GM18520 (cell line): ENCODE data around the gene HAVCR2.
"Not testable (repeated sequence)": the region's sequence is repeated elsewhere in the genome, so short reads cannot be mapped to it uniquely, and the experiment has no call there.

ENCODE experiments used
- ATAC-seq: cut with Tn5 transposase; IDR thresholded peaks from one replicate; pipeline ENCODE4 v1.9.1; 2021; ENCODE audit not compliant: unreplicated experiment

HAVCR2 gene

DNA sequence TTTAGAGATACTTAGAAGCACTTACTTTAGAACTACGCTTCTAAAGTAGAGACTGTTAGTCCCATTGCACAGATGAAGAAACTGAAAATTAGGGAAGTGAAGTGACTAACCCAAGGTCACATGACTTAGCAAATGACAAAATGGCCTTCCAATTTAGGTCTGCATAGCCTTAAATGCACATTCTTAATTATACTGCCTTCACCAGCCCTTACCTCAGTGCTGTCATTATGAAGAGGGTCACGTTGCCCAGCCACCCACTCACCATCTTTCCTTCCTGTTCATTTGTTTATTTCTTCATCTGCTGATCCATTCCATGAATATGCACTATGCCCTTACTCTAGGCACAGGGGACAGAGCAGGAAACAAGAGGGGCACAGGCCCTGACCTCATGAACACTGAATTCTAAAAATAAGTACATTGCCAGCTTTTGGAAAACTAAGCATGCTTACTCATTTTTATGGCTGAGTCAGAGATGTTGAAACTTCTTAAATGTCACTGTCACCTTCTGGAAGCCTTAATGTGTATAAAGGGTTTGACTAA lies 8.6 kb downstream of the HAVCR2 start:
- no peak for ATAC-seq

GRCh38 chr5:157088342-157088990 lies 20.4 kb downstream of the HAVCR2 start:
- ATAC-seq = no peak

DNA sequence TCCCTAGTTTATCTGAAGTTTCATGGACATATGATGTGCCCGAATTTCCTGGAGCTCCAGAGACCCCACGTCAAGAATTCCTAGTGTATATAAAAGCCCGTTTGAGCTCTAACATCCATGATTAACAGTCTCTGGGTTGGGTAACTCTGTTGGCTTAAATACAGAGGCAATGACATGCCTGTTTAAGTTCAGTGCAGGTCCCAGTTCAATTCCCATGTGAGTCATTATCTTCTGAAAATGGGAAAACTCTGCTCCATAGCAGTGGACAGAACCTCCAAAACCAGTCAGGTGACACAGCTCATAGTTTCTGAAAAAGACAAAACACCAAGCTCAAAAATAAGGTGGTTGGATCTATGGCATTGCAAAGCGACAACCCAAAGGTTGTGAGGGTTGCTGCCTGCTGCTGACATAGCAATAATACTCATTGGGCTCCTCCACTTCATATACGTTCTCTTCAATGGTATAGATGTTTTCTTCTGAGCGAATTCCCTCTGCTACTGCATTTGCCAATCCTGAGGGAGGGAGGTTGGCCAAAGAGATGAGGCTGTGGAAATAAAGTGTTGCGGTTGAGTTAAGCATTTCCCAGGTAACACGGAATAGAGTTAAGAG lies 22.0 kb downstream of the HAVCR2 start:
- ATAC-seq = no peak

- ATAC-seq = no peak
Observed at GRCh38 chr5:157085930-157086329, 22.9 kb downstream of the HAVCR2 start.

DNA sequence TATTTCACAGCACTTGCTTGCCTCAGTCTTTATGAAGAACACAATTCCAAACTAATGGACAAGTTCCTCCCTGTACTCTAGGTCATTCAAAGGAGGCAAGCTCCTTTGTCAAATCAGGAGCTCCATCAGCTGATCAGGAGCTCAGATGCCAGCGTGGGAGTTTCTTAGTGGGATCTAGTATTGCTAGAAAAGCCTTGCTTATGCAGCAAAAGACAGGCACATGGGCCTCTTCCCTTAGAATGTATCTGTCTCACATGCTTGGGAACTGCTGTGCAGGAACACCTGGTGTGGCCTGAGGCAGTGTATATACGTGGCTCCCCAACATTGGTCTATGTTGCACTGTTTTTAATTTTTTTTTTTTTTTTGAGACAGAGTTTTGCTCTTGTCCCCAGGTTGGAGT lies 28.6 kb downstream of the HAVCR2 start:
- no peak for ATAC-seq

DNA sequence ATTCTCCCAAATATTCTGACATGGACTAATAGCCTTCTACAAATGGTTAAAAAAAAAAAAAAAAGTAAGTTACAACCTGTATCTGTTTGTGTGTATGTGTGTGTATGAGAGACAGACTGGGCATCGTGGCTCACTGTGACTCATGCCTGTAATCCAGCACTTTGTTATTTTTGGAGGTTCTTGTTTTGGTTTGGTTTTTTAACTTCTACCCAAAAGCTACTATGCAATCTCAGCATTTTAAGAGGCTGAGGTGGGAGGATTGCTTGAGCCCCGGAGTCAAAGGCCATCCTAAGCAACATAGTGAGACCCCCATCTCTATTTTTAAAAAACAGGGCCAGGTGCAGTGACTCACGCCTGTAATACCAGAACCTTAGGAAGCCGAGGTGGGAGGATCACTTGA lies 32.3 kb downstream of the HAVCR2 start:
- no peak for ATAC-seq

- ATAC-seq = no peak
Observed at GRCh38 chr5:157072508-157072907, 36.3 kb downstream of the HAVCR2 start.

DNA sequence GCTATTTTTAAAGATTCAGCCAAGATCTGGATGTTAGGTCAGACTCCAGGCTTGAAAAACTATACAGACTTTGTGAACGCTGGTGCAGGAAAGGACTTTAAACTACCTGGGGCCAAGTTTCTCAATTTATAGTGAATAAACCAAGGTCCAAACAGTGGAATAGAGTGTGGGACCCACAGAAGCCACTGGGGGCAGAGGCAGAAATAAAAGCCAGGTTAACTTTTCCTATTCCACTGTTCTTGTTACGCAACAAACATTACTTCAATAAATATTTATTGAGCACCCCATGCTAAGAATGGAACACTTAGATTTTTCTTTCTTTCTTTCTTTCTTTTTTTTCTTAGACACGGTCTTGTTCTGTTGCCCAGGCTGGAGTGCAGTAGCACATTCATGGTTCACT lies 38.9 kb downstream of the HAVCR2 start:
- ATAC-seq = no peak

DNA sequence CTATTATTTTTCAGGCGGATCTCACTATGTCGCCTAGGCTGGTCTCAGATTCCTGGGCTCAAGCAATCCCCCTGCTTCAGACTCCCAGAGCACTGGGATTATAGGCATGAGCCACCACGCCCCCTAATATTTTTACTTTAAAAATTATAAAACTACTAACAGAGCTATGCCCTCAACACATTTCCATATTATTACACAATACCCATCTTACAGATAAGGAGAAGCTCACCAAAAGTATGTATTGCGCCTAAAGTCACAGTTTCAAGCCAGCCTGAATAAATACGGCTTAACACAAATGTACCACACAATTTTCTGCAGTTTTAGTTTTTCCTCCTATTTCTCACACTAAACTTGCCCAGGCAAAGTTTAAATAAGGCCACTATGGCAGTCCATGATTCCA lies 40.1 kb downstream of the HAVCR2 start:
- ATAC-seq = no peak

- no peak for ATAC-seq
Observed at GRCh38 chr5:157068339-157068738, 40.5 kb downstream of the HAVCR2 start.

DNA sequence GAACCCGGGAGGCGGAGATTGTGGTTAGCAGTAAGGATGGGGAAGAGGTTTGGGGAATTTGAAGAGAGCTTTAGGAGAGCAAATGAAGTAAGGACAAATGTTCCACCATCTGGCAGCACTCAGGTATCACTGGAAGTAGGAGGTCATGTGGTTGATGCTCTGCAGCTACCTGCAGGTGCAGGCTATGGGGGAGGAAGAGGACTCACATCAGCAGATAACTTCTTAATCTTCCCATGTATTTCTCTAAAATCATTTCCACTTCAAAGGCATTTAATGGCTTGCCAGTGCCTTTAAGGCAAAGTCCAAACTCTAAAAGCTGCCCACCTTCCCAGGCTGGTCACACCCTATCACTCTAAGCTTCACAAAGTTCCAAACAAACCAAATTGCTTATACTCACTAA lies 41.8 kb downstream of the HAVCR2 start:
- no peak for ATAC-seq

DNA sequence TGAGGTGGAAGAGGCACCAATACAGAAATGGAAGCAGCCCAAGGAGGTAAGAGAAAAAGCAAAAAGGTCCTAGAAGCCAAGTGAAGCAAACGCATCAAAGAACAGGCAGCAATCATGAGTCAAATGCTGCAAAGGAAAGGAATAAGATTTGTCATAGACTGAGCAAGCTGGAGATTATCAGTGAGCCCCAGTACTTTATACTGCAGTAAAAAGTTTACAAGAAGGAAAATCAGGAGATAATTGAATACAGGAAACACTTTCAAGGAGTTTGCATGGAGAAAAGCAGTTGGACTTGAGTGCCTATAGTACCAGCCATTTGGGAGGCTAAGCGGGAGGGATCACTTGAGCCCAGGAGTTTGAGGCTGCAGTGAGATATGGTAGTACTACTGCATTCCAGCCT lies 42.8 kb downstream of the HAVCR2 start:
- ATAC-seq = no peak

GRCh38 chr5:157063776-157064430 lies 44.9 kb downstream of the HAVCR2 start:
- ATAC-seq = no peak

DNA sequence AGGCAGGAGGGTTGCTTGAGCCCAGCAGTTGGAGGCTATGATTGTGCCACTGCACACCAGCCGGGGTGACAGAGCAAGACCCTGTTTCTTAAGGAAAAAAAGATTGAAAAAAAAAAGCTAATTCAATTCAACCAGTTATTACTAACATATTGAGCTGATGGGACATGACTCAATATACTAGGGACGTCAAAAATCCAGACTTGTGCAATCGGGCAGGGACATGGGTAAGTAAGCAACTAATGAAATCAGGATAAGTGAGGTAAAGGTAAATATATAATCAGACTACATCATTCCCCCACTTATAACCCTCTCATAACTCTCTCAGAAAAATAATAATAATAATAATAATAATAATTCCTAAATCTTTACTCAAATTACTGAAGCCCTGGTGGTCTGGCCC lies 49.0 kb downstream of the HAVCR2 start:
- no peak for ATAC-seq

- ATAC-seq = no peak
Observed at GRCh38 chr5:157059093-157059539, 49.7 kb downstream of the HAVCR2 start, which contains the start of gene HAVCR1. Gene HAVCR1, minus strand, starts transcription at chr5:157059116. Its CDS starts 1,173 bp downstream, at chr5:157057943.

GRCh38 chr5:157057459-157058370 lies 51.1 kb downstream of the HAVCR2 start:
- ATAC-seq = no peak

GRCh38 chr5:157056848-157057247 lies 52.0 kb downstream of the HAVCR2 start:
- not testable (repeated sequence) for ATAC-seq

- no peak for ATAC-seq
Observed at GRCh38 chr5:157051604-157052245, 57.1 kb downstream of the HAVCR2 start.

- ATAC-seq = no peak
Observed at GRCh38 chr5:157050050-157050449, 58.8 kb downstream of the HAVCR2 start.

GRCh38 chr5:157049605-157050004 lies 59.2 kb downstream of the HAVCR2 start:
- no peak for ATAC-seq
